GM21526 (cell line): ENCODE results near the gene BCORL1.

Source experiments
- ATAC-seq: cut with Tn5 transposase; IDR thresholded peaks from one replicate; pipeline ENCODE4 v1.9.1; 2021; ENCODE audit warnings: moderate library complexity; ENCODE audit not compliant: unreplicated experiment, low FRiP score

BCORL1 gene

DNA sequence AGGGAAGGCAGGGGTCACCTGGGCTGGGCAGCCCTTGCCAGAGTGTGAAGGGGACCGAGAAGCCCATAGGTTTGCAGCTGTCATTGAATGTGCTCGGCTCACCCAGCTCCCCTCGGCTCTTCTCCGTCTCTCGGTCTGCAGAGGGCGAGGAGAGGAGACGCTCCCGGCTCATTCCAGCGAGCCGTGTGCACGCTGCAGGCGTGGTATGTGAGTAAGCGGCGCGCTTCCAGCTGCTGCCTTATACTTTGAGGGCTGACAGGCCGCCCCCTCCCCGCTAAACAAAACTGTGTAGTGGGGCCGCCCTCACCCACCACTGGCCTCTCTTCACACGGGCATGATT, 23.0 kb upstream of the BCORL1 start:
- no peak for ATAC-seq

DNA sequence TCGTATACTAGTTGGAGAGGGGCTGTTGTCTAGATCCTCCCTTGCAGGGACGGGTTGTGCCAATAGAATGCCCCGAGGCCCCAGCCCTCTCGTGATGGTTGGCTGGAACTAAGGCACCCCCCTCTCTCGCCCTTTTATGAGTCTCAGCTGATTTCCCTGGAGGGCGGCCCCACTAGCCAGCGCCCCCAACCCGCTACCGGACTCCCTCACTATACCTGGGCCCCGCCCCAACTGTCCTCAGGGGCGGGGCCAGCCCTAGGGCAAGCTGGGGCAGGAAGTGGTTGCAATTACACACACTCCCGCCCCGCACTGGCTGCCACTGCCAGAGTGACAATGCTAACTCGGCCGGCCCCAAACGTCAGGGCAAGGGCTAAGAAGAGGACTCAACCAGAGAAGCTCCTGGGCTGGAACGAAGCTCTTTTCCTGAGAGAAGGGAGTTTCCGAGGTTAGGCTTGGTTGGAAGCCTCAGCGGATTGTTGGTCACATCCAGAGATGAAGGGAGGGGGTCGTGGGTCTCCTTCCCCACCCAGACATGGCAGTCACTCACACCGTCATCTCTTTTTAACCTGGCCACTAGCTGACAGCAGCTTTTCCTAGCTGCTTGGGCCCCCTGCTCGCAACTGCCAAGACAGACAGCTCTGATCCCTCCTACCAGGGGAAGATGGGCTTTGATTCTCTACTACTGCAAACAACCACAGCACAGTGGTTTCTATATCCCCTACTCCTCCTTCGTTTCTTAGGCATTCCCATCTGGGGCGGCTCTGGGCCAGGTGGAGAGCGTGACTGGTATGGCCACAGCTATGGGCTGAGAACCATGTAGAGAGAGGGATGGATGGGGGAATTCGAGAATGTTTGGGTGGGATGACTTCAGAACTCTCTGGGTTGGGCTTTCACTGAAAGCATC, 21.0 kb upstream of the BCORL1 start:
- ATAC-seq: peak; percentile 86

DNA sequence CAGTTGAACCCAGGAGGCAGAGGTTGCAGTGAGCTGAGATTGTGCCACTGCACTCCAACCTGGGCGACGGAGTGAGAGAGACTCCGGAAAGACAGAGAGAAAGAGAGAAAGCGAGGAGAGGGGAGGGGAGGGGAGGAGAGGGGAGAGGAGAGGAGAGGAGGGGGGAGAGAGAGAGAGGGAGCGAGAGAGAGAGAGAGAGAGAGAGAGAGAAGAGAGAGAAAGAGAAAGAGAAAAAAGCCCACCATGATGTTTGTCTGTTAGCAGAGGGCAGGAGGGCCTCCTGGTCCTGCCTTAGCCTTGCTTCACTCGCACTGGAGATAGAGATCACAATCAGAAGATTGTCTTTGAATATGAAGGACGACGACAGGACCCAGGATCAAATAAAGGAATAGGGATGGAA, 18.7 kb upstream of the BCORL1 start:
- no peak for ATAC-seq

DNA sequence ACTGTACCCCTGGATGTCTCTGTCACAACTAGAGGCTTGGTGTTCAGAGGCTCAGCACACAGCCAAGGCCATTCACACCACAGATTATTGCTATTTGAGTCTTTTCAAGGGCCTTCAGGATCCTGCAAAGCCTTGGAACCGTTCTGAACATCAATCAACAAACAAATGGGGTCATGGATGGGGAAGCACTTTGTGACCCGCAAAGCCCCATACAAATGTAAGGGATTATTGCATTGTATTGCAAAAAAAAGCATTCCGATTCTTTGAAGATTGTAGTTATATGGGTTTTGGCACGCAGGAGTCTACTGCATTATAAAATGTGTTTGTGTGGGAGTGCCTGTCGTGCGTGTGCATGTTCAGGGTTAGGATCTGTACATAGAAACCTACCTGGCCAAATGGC, 17.3 kb upstream of the BCORL1 start:
- no peak for ATAC-seq

DNA sequence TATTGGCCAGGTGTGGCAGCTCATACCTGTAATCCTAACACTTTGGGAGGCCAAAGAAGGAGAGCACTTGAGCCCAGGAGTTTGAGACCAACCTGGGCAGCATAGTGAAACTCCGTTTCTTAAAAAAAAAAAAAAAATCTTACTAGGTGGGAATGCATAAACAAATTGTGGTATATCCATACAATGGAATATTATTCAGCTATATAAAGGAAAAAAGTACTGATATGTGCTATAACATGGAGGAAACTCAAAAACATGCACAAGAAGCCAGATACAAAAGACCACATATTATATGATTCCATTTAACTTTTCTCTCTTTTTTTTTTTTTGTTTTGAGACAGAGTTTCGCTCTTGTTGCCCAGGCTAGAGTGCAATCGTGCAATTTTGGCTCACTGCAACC, 13.5 kb upstream of the BCORL1 start:
- ATAC-seq: no peak

DNA sequence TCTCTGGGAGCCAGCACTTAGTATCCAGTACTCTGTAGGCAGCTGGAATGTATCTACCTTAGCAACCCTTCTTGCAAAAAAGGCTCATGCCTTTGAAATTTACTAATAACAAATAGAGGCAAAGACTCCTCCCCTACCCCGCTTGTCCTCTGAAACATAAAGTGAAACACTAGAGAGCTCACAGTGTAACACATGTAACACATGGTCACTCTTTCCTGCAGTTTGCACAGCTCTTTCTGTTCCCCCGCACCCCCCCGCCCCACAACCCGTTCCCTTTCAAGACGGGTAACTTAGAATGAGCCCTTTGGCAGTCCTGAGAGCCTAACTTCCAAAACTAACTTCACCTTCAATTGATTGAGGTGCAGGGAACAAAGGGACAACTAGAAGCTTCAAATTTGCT, 6.0 kb upstream of the BCORL1 start:
- ATAC-seq: no peak

DNA sequence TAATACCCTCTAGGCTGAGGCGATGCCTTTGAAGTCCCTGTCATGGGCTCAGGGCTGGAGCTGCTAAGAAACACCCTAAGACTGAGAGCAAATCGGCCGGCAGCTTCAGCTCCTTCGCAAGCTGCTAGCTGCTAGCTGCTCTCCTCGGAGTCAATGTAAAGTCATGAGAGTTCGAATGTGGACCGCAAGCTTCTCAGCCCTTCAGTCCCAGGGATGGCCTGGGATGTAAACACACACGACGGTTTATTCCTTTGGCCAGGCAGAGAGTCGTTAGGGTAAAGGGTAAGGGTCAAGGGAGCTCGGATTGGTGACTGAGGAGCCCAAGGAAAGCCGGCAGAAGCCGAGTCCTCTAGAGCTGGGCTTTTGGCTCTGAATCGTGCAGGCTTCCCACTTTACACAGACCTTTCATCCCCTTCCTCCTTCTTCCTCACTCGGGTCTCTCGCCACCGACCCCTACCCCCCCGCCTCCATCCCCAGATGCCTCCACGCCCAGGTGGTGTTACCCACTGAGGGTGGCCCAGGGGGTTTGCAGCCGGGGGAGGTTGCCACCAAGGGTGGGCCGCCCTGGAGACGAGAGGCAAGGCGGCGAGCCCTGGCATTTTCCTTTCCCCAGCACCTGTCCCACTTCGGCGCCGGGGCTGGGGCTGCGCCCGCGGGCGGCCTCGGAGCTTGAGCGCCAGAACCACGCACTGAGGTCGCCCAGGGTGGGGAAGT, 3.1 kb upstream of the BCORL1 start:
- ATAC-seq: no peak

DNA sequence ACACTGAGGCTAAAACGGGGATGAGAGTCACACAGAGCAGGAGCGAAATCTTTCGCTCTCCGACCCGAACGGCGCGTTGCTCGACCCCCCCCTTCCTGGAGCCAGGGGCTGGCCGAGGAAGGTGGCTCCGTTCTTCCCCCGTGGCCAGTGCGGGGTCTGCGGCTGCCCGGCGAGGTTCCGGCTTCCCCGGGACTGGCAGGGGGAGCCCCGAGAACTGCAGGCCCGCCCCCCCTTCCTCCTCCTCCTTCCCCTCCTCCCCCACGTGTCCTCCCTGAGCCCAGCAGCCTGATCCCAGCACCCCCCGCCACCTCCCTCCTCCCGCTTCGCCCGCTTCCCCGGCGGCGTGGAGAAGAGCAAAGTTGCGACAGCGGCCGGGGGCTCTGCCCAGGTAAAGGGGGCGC, 2.4 kb upstream of the BCORL1 start:
- no peak for ATAC-seq

DNA sequence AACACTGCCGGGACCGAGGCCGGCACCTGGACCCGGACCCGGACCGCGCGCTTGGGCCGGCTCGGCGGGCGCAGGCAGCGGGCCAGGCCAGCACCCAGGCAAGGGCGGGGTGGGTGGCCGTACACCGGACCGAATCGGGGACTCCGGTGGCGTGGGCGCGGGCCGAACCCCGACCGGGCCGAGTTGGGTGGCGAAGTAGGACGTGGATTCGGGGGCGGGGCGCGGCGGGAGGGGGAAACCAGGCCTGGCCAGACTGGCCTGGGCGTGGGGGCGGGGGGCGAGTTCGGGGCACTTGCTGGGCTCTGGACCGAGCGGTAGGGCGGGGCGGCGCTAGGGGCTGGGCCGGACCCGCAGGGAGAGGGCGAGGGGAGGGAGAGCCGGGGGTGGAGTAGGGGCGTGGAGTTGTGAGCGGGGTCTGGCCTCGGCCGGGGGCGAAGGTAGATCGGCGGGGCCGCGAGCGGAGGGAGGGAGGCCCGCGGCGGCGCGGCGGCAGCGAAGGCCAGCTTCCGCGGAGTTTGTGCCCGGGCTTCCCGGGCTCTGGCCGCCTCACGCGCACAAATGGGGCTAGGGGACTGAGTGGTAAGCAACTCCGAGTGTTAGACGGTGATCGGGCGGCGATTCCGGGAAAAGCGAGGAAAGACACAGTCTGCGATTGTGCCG, 1.8 kb upstream of the BCORL1 start:
- no peak for ATAC-seq

DNA sequence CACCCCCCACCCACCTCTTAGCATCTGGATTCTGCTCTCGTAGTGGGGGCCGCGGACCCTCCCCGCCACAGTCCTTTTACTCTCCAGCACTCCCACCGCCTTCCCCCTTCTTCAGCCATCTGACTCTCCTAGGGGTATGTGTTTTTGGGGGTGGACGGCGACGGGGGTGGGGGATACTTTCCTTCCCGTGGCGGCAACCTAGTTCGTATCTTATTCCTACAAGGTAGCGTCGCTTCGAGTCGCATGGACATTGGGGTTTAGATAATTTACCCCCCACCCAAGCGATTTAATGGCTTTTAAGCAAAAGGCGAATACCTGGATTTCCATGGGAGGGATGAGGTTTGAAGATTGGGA, 1.3 kb upstream of the BCORL1 start:
- ATAC-seq: no peak

DNA sequence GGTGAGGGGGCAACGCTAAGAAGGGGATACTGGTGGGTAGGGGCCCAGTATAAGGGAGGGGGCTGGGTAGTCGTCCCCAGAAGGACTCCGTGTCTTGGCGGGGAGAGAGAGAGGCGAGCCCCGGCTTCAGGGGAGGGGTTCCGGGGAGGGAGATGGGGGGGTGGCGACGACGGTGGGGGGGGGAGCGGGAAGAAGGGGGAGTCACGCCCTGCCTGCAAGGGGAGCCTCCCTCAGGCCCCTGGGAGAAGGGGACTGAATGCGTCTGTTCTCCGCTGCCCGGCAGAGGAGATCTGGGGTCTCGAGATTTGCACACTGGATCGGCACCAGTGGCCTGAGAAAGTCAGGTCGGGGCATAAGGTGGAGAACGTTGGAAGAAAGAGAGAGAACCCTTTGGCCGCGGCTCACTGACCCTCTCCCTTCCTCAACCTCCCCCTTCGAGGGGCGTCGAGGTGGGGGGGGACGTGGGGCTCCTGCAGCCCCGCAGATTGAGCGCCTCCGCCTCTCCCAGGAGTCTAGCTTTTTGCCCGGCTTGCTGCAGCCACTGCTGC, 609 bp upstream of the BCORL1 start:
- peak; percentile 6 for ATAC-seq

DNA sequence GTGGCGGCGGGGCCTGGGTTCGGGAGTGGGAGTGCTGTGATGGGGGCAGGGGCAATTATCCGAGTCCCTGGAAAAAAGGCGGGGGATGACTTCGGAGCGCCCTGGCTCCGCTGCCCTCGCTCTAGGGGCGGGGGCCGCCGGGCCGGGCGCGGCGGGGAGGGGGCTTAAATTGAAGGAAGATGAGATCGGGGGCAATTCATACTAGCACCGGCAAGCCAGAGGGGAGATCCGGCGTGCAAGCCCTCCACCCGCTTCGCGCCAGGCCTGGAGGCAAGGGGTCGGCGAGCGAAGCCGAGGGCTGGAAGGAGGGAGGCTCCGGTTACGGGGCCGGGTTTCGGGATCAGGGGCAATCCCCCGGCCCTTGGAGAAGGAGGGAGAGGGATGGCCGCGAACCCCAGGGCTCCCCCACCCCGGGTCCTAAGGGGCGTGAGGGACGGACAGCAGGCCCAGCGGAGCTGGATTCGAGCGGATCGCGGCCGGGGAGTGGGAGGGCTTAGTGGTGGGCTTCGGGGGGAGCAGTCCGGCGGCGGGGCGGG, 1.2 kb downstream of the BCORL1 start:
- no peak for ATAC-seq

DNA sequence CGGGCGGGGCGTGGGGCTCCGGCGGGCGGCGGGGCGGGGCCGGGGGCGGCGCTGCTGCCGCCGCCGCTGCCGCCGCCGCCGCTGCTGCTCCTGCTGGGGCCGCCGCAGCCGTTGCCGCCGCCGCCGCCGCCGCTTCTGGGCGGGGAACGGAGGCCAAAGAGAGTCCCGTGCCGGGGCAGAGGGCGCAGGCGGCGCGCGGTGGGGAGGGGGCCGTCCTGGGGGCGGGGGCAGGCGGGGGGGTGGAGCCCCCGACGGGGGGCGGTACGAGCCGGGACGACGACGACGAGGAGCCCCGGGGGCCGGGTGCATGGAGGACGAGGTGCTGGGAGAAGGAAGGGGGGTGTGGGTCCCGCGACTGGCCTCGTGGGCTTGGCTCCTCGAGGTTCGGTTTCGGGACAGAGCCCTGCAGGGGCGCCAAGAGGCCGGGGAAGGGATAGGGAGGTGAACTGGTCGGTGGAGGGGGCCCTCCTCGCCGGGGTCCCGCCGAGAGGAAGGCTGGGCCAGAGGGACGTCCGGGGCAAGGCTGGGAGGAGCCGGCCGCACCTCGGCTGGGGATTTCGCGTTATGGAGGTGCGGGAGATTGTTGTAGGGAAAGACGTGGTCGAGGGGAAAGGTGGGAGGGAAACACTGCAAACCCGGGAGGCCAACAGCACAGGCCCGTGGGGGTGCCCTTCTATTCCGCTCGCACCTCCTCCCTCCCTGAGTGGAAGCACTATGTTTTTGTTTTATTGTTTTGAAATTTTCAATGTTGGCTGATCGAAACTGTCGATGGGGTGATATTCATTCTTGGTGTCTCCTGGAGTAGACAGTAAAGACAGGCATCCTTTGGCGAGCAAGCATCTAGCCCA, 1.9 kb downstream of the BCORL1 start:
- no peak for ATAC-seq

DNA sequence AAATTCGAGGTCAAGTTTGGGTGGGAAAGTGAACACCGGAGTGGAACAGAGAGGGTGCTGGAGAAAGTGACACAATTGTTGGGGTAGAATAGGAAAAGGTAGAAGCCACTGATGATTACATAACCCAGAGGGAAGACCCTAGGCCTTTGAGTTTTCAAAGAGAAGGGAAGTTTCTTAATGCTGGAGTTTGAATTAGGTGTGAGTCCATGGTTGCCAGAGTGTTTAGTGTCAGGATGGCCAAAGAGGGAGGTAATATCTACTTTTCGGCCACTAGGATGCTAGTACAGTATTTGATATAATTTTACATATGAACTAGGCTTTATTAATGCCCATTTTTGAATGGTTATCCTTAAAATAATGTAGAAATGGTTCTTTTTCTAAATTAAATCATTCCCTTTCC, 5.4 kb downstream of the BCORL1 start:
- no peak for ATAC-seq

DNA sequence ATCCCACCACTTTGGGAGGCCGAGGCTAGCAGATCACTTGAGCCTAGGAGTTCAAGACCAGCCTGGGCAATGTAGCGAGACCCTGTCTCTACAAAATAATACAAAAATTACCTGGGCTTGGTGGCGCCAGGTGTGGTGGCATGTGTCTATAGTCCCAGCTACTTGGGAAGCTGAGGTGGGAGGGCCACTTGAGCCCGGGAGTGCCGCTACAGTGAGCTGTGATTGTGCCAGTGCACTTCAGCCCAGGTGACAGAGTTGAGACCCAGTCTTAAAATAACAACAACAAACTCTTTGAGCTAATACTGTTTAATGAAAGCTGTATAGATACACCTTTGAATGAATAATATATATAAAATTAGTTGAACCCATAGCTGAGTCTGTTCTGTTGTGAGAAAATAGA, 9.7 kb downstream of the BCORL1 start:
- no peak for ATAC-seq

DNA sequence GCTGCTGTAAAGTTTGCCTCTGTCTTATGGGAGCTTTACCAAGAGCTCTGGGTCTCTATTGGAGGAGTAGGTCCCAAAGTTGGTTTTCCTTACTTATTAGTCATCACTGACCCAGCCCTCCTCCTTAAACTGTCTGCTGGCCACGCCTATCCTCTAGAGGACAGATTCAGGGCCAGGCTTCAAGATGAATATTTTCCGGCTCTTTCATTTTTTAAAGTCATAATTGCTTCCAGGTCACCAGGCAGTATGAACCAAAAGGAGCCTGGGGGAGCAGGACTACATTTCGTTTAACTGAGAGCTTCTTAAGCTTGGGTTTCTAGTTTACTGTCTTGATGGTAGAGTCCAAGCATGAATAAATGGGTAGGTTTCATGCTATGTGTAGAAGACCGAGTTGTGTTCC, 13.7 kb downstream of the BCORL1 start:
- ATAC-seq: no peak

DNA sequence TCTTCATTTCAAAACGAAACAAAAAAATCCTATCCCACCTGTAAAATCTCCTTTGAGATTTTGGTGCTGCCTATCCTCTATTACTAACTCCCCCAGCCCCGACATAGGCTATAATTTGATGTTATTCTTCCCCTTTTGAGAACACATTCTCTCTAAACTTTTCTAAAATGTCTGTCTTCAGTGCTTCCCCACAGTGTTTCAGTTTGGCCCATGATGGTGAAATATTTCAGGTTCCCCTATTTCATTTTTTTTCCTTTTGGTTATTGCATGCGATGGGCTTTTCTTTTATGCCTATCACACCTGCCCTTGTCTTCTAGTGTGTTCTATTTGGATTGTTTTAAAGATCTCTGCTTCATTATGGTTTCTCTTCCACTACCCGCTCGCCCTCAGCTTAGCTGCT, 14.7 kb downstream of the BCORL1 start:
- no peak for ATAC-seq

DNA sequence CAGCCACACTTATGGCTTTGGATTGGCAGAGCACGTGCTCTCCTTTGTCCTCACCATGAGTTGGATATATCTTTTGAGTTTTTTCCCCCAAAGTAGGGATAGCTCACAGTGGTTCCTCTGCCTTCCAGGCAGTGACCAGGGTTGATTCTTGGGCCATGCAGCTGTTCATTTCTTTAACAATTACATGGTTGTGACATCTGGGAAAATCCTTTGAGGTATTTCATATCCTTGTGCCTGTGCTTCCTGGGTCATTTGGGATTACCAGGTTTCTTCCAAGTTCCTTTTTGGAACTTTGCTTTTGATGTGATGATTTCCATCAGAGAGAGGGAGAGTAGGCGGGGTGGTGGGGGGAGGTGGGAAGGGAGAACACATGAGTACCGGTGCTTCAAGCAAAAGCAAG, 15.6 kb downstream of the BCORL1 start:
- ATAC-seq: no peak

DNA sequence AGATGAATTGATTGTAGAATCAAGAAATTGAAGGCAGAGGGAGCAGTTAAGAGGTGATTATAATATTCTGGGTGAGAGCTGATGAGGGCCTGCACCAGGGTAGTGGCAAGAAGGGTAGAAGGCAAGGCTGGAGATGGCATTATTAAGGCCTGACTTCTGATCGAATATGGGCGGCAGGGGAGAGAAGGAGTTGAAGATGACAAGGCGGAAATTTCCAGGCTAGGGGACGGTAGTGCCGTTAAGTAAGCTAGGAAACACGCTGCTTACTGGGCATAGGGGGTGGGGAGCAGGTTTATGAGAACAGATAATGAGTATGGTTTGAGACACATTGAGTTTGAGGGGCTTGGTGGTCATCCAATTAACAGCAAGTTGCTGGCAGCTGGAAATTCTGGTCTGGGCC, 19.5 kb downstream of the BCORL1 start:
- ATAC-seq: no peak

DNA sequence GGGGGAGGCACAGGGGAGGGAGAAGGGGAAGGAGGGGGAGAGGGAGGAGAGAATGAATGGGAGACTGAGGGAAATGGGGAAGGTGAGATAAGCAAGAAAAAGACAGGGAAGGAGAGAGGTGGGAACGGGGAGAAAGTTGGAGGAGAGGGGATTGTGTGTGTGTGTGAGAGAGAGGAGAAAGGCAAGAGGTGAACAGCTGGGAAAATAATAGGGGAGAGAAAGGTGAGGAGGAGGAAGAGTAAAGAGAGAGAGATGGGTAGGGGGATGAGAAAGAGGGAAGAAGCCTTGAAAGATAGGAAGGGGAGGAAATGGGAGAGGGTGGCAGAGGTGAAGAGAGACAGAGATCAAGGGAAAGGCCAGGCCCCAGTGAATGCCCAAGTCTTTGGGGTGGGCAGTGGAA, 20.1 kb downstream of the BCORL1 start:
- ATAC-seq: no peak
